Ovary (tissue), 9 donors: ENCODE measurements around the gene XXYLT1. TPM values are rescaled to one million over a fixed set of nuclear protein-coding genes. Genes with fewer than 3 reads are reported as not detected.
A peak's percentile ranks its signal among the peaks of the same experiment; 100 is the strongest.
"Not testable (repeated sequence)": the region's sequence is repeated elsewhere in the genome, so short reads cannot be mapped to it uniquely, and the experiment has no call there.

ENCODE experiments used
- DNase-seq, 5 donors: peaks; one replicate each; pipeline ENCODE4 v3.0.0-alpha.2; 2019 to 2020
- H3K27ac ChIP-seq, 2 donors: fragments of 200-600 bp; one replicate each; pipeline versions ENCODE4 v1.5.1 to v1.8.0; 2019 to 2022
- H3K27me3 ChIP-seq: fragments of 200-600 bp; one replicate; pipeline ENCODE4 v1.8.0; 2022
- H3K36me3 ChIP-seq: fragments of 200-600 bp; sonication (generic); one replicate; pipeline ENCODE4 v1.5.1; 2019
- H3K4me1 ChIP-seq: one replicate; pipeline ENCODE4 v1.8.1; 2013; ENCODE audit warnings: mild to moderate bottlenecking, moderate library complexity; ENCODE audit not compliant: insufficient read depth
- H3K4me3 ChIP-seq: fragments of 200-600 bp; sonication (generic); one replicate; pipeline ENCODE4 v1.5.1; 2017
- H3K9me3 ChIP-seq, 2 donors: fragments of 200-600 bp in 1 of 2; sonication (generic) in 1 of 2; one replicate each; pipeline versions ENCODE4 v1.5.1 to v1.8.1; 2013 to 2019; ENCODE audit warnings: mild to moderate bottlenecking in 1 of 2, moderate library complexity in 1 of 2
- CTCF ChIP-seq, 3 donors: fragments of 450-650 bp in 2 of 3; fragments of 200-600 bp in 1 of 3; IDR thresholded peaks; one replicate each; pipeline versions ENCODE4 v1.5.1 to v1.8.0; 2016 to 2022; ENCODE audit warnings: antibody characterized with exemption in 3 of 3, mild to moderate bottlenecking in 1 of 3
- EP300 ChIP-seq: sonication (generic); formaldehyde crosslinking; IDR thresholded peaks from one replicate; pipeline ENCODE4 v1.6.1; 2017; ENCODE audit warnings: antibody characterized with exemption
- POLR2A ChIP-seq: fragments of 450-650 bp; IDR thresholded peaks from one replicate; pipeline ENCODE4 v1.6.1; 2017; ENCODE audit warnings: antibody characterized with exemption, mild to moderate bottlenecking, moderate library complexity
- WGBS, 3 donors: extraction: QIAGEN DNeasy Blood & Tissue Kit in 1 of 3; methylation state at CpG; one replicate each; pipeline versions ENCODE4 v1.1.5 to v1.1.7; 2013 to 2017; 5-methylcytosine and 5-hydroxymethylcytosine counted together
- intact Hi-C, 4 donors: fragments of 100-400 bp; cut with DNase I; formaldehyde crosslinking; loops; one replicate each; pipeline versions ENCODE4 v1.11.0 to v1.15.1; 2022 to 2023
- polyA plus RNA-seq, 2 donors: library from polyadenylated mRNA; stranded (reverse); fragments of 200-250 nt in 1 of 2; fragments of 350-450 nt in 1 of 2; fragmentation: Illumina TruSeq in 1 of 2; extraction: RNeasy Lipid Tissue Mini Kit (QIAGEN cat#74804) in 1 of 2; gene quantifications; one replicate each; pipeline ENCODE4 v1.2.3, GENCODE V29; 2013 to 2014
- total RNA-seq, 7 donors: library from RNA; depleted of rRNA in 2 of 7; stranded (reverse); fragments of >200 nt in 2 of 7; fragmentation: NEBNext Ultra II Directional in 3 of 7; extraction: Animal tissue kit (Norgen Biotek cat#: 25700) in 3 of 7; gene quantifications; one replicate each; pipeline versions ENCODE4 v1.1.0 to v1.2.4, GENCODE V29; 2016 to 2023
- donor health status: DM: no; HTN: no; CAD: no; lungs with moderate emphysema.
- donor health status: DM: no; HTN: no; CAD: no.
- donor health status: Bipolar disorder and iron deficiency.
- donor health status: DM: yes; HTN: yes; CAD: no.
- donor health status: DM: no; HTN: no; CAD: no.
- donor health status: DM: yes; HTN: yes; CAD: no.

The XXYLT1 gene
- total and polyA plus RNA-seq, 9 donors: 5.6 to 13.6 (median 10.2) TPM

GRCh38 chr3:195230244-195230643 lies 40.7 kb downstream of the XXYLT1 start:
- no peak for DNase-seq
- H3K27ac ChIP-seq: no peak overlapping the region

GRCh38 chr3:195228886-195229285 lies 42.1 kb downstream of the XXYLT1 start:
- 95 to 99% (median 95%) methylated on average over 5 of the region's 5 CpGs for WGBS, 3 donors
- H3K36me3 ChIP-seq: not testable (repeated sequence)

More at GRCh38 chr3:195230244-195230643, 40.7 kb downstream of the XXYLT1 start:
- no peaks in the 10 kb centered on the region for H3K9me3 ChIP-seq
- no peaks in the 10 kb centered on the region for H3K4me1 ChIP-seq
- WGBS, 3 donors: 100% methylated on average over 1 of the region's 1 CpG
- intact Hi-C loops: no loop called here
- TF ChIP-seq EP300 (no peak), CTCF (IDR thresholded peaks at IDR 0.05) (no peak), POLR2A (no peak)
- no peak overlapping the region for H3K4me3 ChIP-seq
- no peaks in the 10 kb centered on the region for H3K27me3 ChIP-seq
- H3K36me3 ChIP-seq: no peaks in the 10 kb centered on the region

GRCh38 chr3:195227871-195228270 lies 43.1 kb downstream of the XXYLT1 start:
- peak in 3 of 5 donors; percentile 6 to 27 (median 11) for DNase-seq
- intact Hi-C loops: no loop called here
- WGBS, 3 donors: 96 to 97% (median 97%) methylated on average over 6 of the region's 6 CpGs

More at GRCh38 chr3:195228886-195229285, 42.1 kb downstream of the XXYLT1 start:
- peak in 2 of 5 donors; percentile 4 to 19 for DNase-seq
- H3K4me3 ChIP-seq, H3K27ac ChIP-seq, intact Hi-C loops, H3K4me1 ChIP-seq, H3K9me3 ChIP-seq, H3K27me3 ChIP-seq: not testable (repeated sequence)

GRCh38 chr3:195226900-195227447 lies 44.0 kb downstream of the XXYLT1 start:
- H3K4me3 ChIP-seq: no peak overlapping the region
- H3K27me3 ChIP-seq: no peaks in the 10 kb centered on the region
- intact Hi-C loops: no loop called here
- H3K4me1 ChIP-seq: peaks cover 1% of the 10 kb centered on the region
- TF ChIP-seq CTCF (IDR thresholded peaks at IDR 0.05): no peak
- no peak for TF ChIP-seq EP300
- no peak for TF ChIP-seq POLR2A
- no peaks in the 10 kb centered on the region for H3K36me3 ChIP-seq
- no peak overlapping the region for H3K27ac ChIP-seq
- DNase-seq: peak in 3 of 5 donors; percentile 6 to 27 (median 14)
- WGBS, 3 donors: 76 to 85% (median 78%) methylated on average over 9 of the region's 9 CpGs
- no peaks in the 10 kb centered on the region for H3K9me3 ChIP-seq

More at GRCh38 chr3:195227871-195228270, 43.1 kb downstream of the XXYLT1 start:
- Histone ChIP-seq H3K4me1 (peaks cover 1% of the 10 kb centered on the region), H3K27ac (no peak overlapping the region), H3K27me3 (no peaks in the 10 kb centered on the region), H3K9me3 (no peaks in the 10 kb centered on the region), H3K36me3 (no peaks in the 10 kb centered on the region), H3K4me3 (no peak overlapping the region)
- no peak for TF ChIP-seq EP300
- no peak for TF ChIP-seq POLR2A
- no peak for TF ChIP-seq CTCF (IDR thresholded peaks at IDR 0.05)

- intact Hi-C loops: no loop called here
- peak in 2 of 5 donors; percentile 6 to 7 for DNase-seq
- Histone ChIP-seq H3K27me3 (no peaks in the 10 kb centered on the region), H3K4me3 (no peak overlapping the region), H3K27ac (no peak overlapping the region), H3K36me3 (no peaks in the 10 kb centered on the region), H3K4me1 (peaks cover 2% of the 10 kb centered on the region), H3K9me3 (no peaks in the 10 kb centered on the region)
- WGBS, 3 donors: 94 to 98% (median 96%) methylated on average over 7 of the region's 7 CpGs
- TF ChIP-seq POLR2A (no peak), EP300 (no peak), CTCF (IDR thresholded peaks at IDR 0.05) (no peak)
Measured at GRCh38 chr3:195226445-195226844, 44.5 kb downstream of the XXYLT1 start.
